CD4-positive, alpha-beta memory T cell (primary cell): ENCODE measurements around the gene MCOLN3. TPM values are rescaled to one million over a fixed set of nuclear protein-coding genes. Genes with fewer than 3 reads are reported as not detected.

Experiments used
- CTCF ChIA-PET: fragments of 350-600 bp; sonication (Branson Sonifier 250); formaldehyde crosslinking; loops from one replicate; lab custom pipeline; 2021; ENCODE audit warnings: inconsistent platforms; ENCODE audit not compliant: partially characterized antibody; lab: Charles Lee
- POLR2A ChIA-PET: fragments of 350-600 bp; sonication (Branson Sonifier 250); formaldehyde crosslinking; loops from one replicate; lab custom pipeline; 2021; ENCODE audit not compliant: partially characterized antibody; lab: Charles Lee
- DNase-seq, 5 donors: peaks; one replicate each; pipeline versions ENCODE4 v3.0.0 to v3.0.0-alpha.2; 2020 to 2022; ENCODE audit warnings: mixed read lengths in 1 of 5
- H3K27ac ChIP-seq: one replicate; pipeline ENCODE4 v1.7.0; 2013; ENCODE audit warnings: low read depth, low read length
- H3K27me3 ChIP-seq: 2 replicates; pipeline ENCODE4 v1.7.0; 2013; ENCODE audit warnings: mild to moderate bottlenecking, low read length, moderate library complexity; ENCODE audit not compliant: insufficient read depth
- H3K36me3 ChIP-seq: 2 replicates; pipeline ENCODE4 v1.7.0; 2013; ENCODE audit warnings: mild to moderate bottlenecking, low read length, moderate library complexity; ENCODE audit not compliant: insufficient read depth
- H3K4me1 ChIP-seq: 2 replicates; pipeline ENCODE4 v1.7.0; 2013; ENCODE audit warnings: mild to moderate bottlenecking, low read length, moderate library complexity; ENCODE audit not compliant: insufficient read depth
- H3K4me3 ChIP-seq, 2 donors: one replicate each; pipeline ENCODE4 v1.7.0; 2013; ENCODE audit warnings: low read length in 2 of 2, mild to moderate bottlenecking in 1 of 2
- H3K9me3 ChIP-seq, 2 donors: one replicate each; pipeline ENCODE4 v1.7.0; 2013; ENCODE audit warnings: low read length in 2 of 2, control low read depth in 1 of 2; ENCODE audit not compliant: control insufficient read depth in 1 of 2
- H3K27ac Mint-ChIP-seq, 7 donors: one replicate each; pipeline ENCODE4 v1.8.0; 2020 to 2021; ENCODE audit warnings: mixed read lengths in 7 of 7, mild to moderate bottlenecking in 6 of 7, inconsistent platforms in 3 of 7, moderate library complexity in 3 of 7
- H3K27me3 Mint-ChIP-seq, 2 donors: one replicate each; pipeline ENCODE4 v1.8.0; 2020 to 2021; ENCODE audit warnings: mixed read lengths in 2 of 2
- H3K36me3 Mint-ChIP-seq, 2 donors: one replicate each; pipeline ENCODE4 v1.8.0; 2020 to 2021; ENCODE audit warnings: mixed read lengths in 2 of 2, inconsistent platforms in 1 of 2, mild to moderate bottlenecking in 1 of 2
- H3K4me1 Mint-ChIP-seq, 4 donors: one replicate each; pipeline ENCODE4 v1.8.0; 2020 to 2021; ENCODE audit warnings: mixed read lengths in 4 of 4, mild to moderate bottlenecking in 1 of 4
- H3K4me3 Mint-ChIP-seq, 8 donors: one replicate each; pipeline ENCODE4 v1.8.0; 2020 to 2021; ENCODE audit warnings: mixed read lengths in 8 of 8, mild to moderate bottlenecking in 7 of 8, moderate library complexity in 6 of 8, inconsistent platforms in 3 of 8
- H3K9me3 Mint-ChIP-seq, 8 donors: one replicate each; pipeline ENCODE4 v1.8.0; 2020 to 2021; ENCODE audit warnings: mixed read lengths in 8 of 8, mild to moderate bottlenecking in 5 of 8, inconsistent platforms in 3 of 8, moderate library complexity in 1 of 8
- intact Hi-C: fragments of 100-400 bp; cut with micrococcal nuclease; formaldehyde crosslinking; loops from one replicate; pipeline ENCODE4 v1.15.1; 2023
- polyA plus RNA-seq, 2 donors: library from polyadenylated mRNA; unstranded; fragments of 300-500 nt; fragmentation: Illumina TruSeq; gene quantifications; one replicate each; pipeline ENCODE4 v1.2.3, GENCODE V29; 2021
- total RNA-seq, 2 experiments: library from RNA; stranded (reverse); gene quantifications; one replicate each; pipeline ENCODE4 v1.2.3, GENCODE V29; 2021

Gene MCOLN3
- total and polyA plus RNA-seq, 4 experiments from 2014 or later = 0.80 to 4.3 (median 2.2) TPM

GRCh38 chr1:85030536-85030935 is 17.8 kb downstream of the MCOLN3 start:
- Mint-ChIP-seq H3K27me3 (peaks cover 0 to 3% of the 10 kb centered on the region in 2 donors), H3K27ac (no peak overlapping the region), H3K9me3 (no peaks in the 10 kb centered on the region), H3K4me3 (no peak overlapping the region), H3K4me1 (peaks cover 8 to 11% (median 8%) of the 10 kb centered on the region in 4 donors), H3K36me3 (no peaks in the 10 kb centered on the region)
- Histone ChIP-seq H3K36me3 (no peaks in the 10 kb centered on the region), H3K4me3 (no peak overlapping the region), H3K9me3 (no peaks in the 10 kb centered on the region), H3K4me1 (peaks cover 10% of the 10 kb centered on the region), H3K27me3 (no peaks in the 10 kb centered on the region), H3K27ac (no peak overlapping the region)
- CTCF ChIA-PET = interaction anchor here (1.5 to 3.0 kb wide), 2 partner anchors 86 to 88 kb away, joined by 3 to 15 read pairs; no protein-coding TSS in a partner anchor
- POLR2A ChIA-PET = no interaction called here
- intact Hi-C loops = no loop called here
- DNase-seq = no peak

DNA sequence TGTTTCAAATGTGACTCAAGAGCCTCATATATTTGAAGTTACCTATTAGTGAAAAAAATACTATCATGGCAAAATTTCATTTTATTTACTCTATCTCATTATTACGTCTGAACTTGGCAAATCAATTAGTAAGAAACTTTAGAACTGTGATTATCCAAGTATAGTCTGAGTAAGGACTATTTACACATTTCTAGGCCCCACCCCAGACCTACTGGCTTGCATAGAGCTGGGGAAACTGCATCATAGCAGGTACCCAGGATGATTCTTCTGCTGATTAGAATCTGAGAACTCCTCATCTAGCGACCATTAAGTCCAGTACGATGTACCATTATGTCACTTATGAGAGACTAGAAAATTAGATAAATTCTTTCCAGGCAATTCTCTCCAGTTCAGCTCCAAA is 20.1 kb downstream of the MCOLN3 start:
- peaks cover 6 to 11% (median 8%) of the 10 kb centered on the region in 4 donors for H3K4me1 Mint-ChIP-seq
- intact Hi-C loops = no loop called here
- no peak overlapping the region for H3K4me3 Mint-ChIP-seq
- no peaks in the 10 kb centered on the region for H3K36me3 ChIP-seq
- H3K27me3 Mint-ChIP-seq = no peaks in the 10 kb centered on the region
- no peaks in the 10 kb centered on the region for H3K9me3 ChIP-seq
- no peaks in the 10 kb centered on the region for H3K9me3 Mint-ChIP-seq
- H3K4me3 ChIP-seq = no peak overlapping the region
- H3K36me3 Mint-ChIP-seq = no peaks in the 10 kb centered on the region
- ChIA-PET POLR2A (interaction anchor here (1.0 to 2.5 kb wide), 4 partner anchors 20 to 85 kb away, joined by 3 to 45 read pairs (median 4); partner anchors contain the start of gene MCOLN3), CTCF (interaction anchor here (0.6 to 6.2 kb wide), 17 partner anchors 9 to 246 kb away, joined by 3 to 176 read pairs (median 5); partner anchors contain the start of gene MCOLN2)
- peak overlapping the region in 3 of 7 donors; percentile 68 to 81 (median 79) for H3K27ac Mint-ChIP-seq
- H3K27ac ChIP-seq = no peak overlapping the region
- no peak for DNase-seq
- H3K4me1 ChIP-seq = peaks cover 10% of the 10 kb centered on the region
- no peaks in the 10 kb centered on the region for H3K27me3 ChIP-seq

DNA sequence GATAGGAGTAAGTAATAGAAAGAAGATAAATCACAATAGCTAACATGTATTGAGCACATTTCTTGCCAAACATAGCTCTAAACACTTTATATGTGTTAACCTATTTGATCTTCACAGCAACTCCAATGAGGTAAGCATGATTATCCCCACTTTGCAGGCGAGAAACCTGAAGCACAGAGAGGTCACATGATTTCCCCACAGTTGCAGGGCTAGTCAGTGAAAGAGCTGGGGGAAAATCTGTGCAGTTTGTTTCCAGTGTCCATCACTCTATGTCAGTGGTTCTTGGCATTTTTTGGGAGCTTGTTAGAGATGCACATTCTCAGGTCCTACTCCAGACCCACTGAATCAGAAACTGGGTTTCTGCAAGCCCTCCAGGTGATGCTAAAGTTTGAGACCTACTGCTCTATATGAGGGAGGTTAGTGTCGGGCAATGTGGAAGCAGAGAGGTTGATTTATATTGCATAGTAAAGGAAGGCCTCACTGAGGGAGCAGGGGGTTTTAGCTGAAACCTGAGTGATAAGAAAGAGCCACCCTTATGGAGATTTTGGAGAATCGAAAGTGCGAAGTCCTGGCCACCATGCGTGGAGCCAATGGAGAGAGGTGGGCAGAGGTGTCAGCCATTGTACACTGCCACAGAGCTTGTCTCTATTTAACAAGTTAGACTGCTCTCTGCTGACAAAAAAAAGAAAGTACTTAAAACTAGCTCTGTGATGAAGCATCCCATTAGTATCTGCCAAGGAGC is 20.9 kb downstream of the MCOLN3 start:
- H3K27ac ChIP-seq = peak overlapping the region; percentile 16
- no peaks in the 10 kb centered on the region for H3K9me3 Mint-ChIP-seq
- CTCF ChIA-PET = interaction anchor here (0.6 to 6.2 kb wide), 20 partner anchors 8 to 245 kb away, joined by 3 to 176 read pairs (median 5); partner anchors contain the start of gene MCOLN2
- H3K4me3 Mint-ChIP-seq = peak overlapping the region; percentile 63 to 80 (median 74)
- no peaks in the 10 kb centered on the region for H3K36me3 Mint-ChIP-seq
- peaks cover 13% of the 10 kb centered on the region for H3K4me1 ChIP-seq
- intact Hi-C loops = loop anchor here (1.0 to 2.0 kb wide), 3 partner anchors 30 to 231 kb away; partner anchors contain the start of genes C1orf52 and MCOLN2
- no peak overlapping the region for H3K4me3 ChIP-seq
- H3K27ac Mint-ChIP-seq = peak overlapping the region; percentile 60 to 88 (median 79)
- no peaks in the 10 kb centered on the region for H3K9me3 ChIP-seq
- H3K4me1 Mint-ChIP-seq = peaks cover 6 to 11% (median 8%) of the 10 kb centered on the region in 4 donors
- no peaks in the 10 kb centered on the region for H3K36me3 ChIP-seq
- peak in 4 of 5 donors; percentile 38 to 47 (median 42) for DNase-seq
- POLR2A ChIA-PET = interaction anchor here (0.7 to 2.5 kb wide), 6 partner anchors 21 to 232 kb away, joined by 3 to 45 read pairs (median 3); partner anchors contain the start of genes C1orf52 and MCOLN3
- no peaks in the 10 kb centered on the region for H3K27me3 Mint-ChIP-seq
- no peaks in the 10 kb centered on the region for H3K27me3 ChIP-seq

DNA sequence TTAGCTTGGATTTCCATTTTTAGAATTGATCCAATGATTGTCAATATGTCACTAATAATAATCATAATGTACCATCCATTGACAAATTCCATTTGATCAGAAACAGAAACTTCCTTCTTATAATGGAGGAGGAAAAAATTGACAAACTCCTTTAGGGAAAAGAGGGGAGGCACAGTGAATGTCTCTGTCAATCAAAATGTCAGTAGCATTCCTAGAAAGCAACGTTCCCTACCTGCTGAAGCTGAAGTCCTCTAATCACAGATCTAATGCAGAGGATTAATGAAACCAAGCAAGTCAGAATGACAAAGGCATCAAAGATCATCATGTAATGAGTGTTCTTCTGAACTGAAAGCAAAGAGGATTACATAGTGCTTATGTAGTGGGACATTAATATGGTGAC is 22.4 kb downstream of the MCOLN3 start:
- H3K36me3 Mint-ChIP-seq = no peaks in the 10 kb centered on the region
- Histone ChIP-seq H3K9me3 (no peaks in the 10 kb centered on the region), H3K27me3 (no peaks in the 10 kb centered on the region), H3K4me1 (peaks cover 13% of the 10 kb centered on the region), H3K27ac (no peak overlapping the region), H3K4me3 (no peak overlapping the region), H3K36me3 (no peaks in the 10 kb centered on the region)
- no peaks in the 10 kb centered on the region for H3K27me3 Mint-ChIP-seq
- intact Hi-C loops = loop anchor here (2.0 kb wide), 1 partner anchor 233 kb away; the partner anchor contains the start of gene C1orf52
- ChIA-PET POLR2A (no interaction called here), CTCF (interaction anchor here (1.1 to 6.2 kb wide), 2 partner anchors 81 to 229 kb away, joined by 3 to 176 read pairs; no protein-coding TSS in a partner anchor)
- H3K4me1 Mint-ChIP-seq = peaks cover 6 to 11% (median 8%) of the 10 kb centered on the region in 4 donors
- H3K9me3 Mint-ChIP-seq = no peaks in the 10 kb centered on the region
- no peak for DNase-seq
- H3K4me3 Mint-ChIP-seq = no peak overlapping the region
- H3K27ac Mint-ChIP-seq = no peak overlapping the region

GRCh38 chr1:85024736-85025135 is 23.6 kb downstream of the MCOLN3 start:
- POLR2A ChIA-PET = no interaction called here
- Mint-ChIP-seq H3K27me3 (no peaks in the 10 kb centered on the region), H3K36me3 (no peaks in the 10 kb centered on the region), H3K9me3 (no peaks in the 10 kb centered on the region), H3K27ac (no peak overlapping the region), H3K4me3 (no peak overlapping the region), H3K4me1 (peaks cover 6 to 11% (median 8%) of the 10 kb centered on the region in 4 donors)
- H3K36me3 ChIP-seq = no peaks in the 10 kb centered on the region
- CTCF ChIA-PET = interaction anchor here (0.9 to 6.2 kb wide), 3 partner anchors 13 to 230 kb away, joined by 3 to 176 read pairs (median 3); no protein-coding TSS in a partner anchor
- H3K4me1 ChIP-seq = peaks cover 13% of the 10 kb centered on the region
- no peak overlapping the region for H3K4me3 ChIP-seq
- DNase-seq = no peak
- H3K27me3 ChIP-seq = no peaks in the 10 kb centered on the region
- no peaks in the 10 kb centered on the region for H3K9me3 ChIP-seq
- no peak overlapping the region for H3K27ac ChIP-seq
- intact Hi-C loops = no loop called here

DNA sequence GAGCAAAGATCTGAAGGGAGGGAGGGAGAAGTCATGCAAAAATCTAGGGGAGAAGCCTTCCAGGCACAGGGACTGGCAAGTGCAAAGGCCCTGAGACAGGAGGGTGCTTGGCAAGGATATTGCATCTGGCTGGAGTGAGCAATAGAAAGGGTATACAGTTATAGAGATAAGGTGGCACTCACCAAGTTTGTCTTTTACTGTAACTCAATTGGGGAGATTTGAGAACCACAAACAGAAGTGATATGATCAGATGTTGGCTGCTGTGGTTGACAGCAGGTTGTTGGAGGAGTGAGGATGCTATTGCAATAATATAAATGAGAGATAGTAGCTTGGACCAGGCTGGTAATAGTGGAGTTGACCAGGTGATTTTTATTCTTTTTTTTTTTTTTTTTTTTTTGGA is 25.6 kb downstream of the MCOLN3 start:
- H3K27ac ChIP-seq = no peak overlapping the region
- POLR2A ChIA-PET = no interaction called here
- Mint-ChIP-seq H3K36me3 (no peaks in the 10 kb centered on the region), H3K4me3 (no peak overlapping the region), H3K9me3 (no peaks in the 10 kb centered on the region), H3K4me1 (peaks cover 6 to 8% (median 7%) of the 10 kb centered on the region in 4 donors), H3K27me3 (no peaks in the 10 kb centered on the region), H3K27ac (no peak overlapping the region)
- CTCF ChIA-PET = interaction anchor here (6.2 kb wide), 1 partner anchor 78 kb away, joined by 176 read pairs; no protein-coding TSS in a partner anchor
- intact Hi-C loops = no loop called here
- no peaks in the 10 kb centered on the region for H3K36me3 ChIP-seq
- peaks cover 13% of the 10 kb centered on the region for H3K4me1 ChIP-seq
- H3K4me3 ChIP-seq = no peak overlapping the region
- no peak for DNase-seq
- H3K9me3 ChIP-seq = no peaks in the 10 kb centered on the region
- no peaks in the 10 kb centered on the region for H3K27me3 ChIP-seq

GRCh38 chr1:85019994-85020393 is 28.3 kb downstream of the MCOLN3 start:
- Mint-ChIP-seq H3K4me3 (no peak overlapping the region), H3K9me3 (no peaks in the 10 kb centered on the region), H3K36me3 (no peaks in the 10 kb centered on the region), H3K27ac (no peak overlapping the region), H3K27me3 (no peaks in the 10 kb centered on the region), H3K4me1 (peaks cover 0 to 3% (median 1%) of the 10 kb centered on the region in 4 donors)
- H3K36me3 ChIP-seq = no peaks in the 10 kb centered on the region
- POLR2A ChIA-PET = interaction anchor here (1.2 kb wide), 1 partner anchor 75 kb away, joined by 4 read pairs; no protein-coding TSS in a partner anchor
- CTCF ChIA-PET = no interaction called here
- intact Hi-C loops = no loop called here
- no peak for DNase-seq
- no peak overlapping the region for H3K4me3 ChIP-seq
- peaks cover 3% of the 10 kb centered on the region for H3K4me1 ChIP-seq
- no peak overlapping the region for H3K27ac ChIP-seq
- H3K27me3 ChIP-seq = no peaks in the 10 kb centered on the region
- no peaks in the 10 kb centered on the region for H3K9me3 ChIP-seq
